Hematopoietic multipotent progenitor cell (in vitro differentiated cells): ENCODE measurements around the gene PDZK1IP1. TPM values are rescaled to one million over a fixed set of nuclear protein-coding genes. Genes with fewer than 3 reads are reported as not detected.
"Not testable (repeated sequence)": the region's sequence is repeated elsewhere in the genome, so short reads cannot be mapped to it uniquely, and the experiment has no call there.

Source experiments
- DNase-seq, 3 donors: peaks; one replicate each; pipeline ENCODE4 v3.0.0-alpha.2; 2011 to 2015; ENCODE audit warnings: low read depth in 2 of 3, low spot score in 2 of 3
- total RNA-seq: library from RNA; depleted of rRNA; stranded (reverse); fragments of >200 nt; gene quantifications from one replicate; pipeline ENCODE4 v1.2.3, GENCODE V29; 2012

The PDZK1IP1 gene
- total RNA-seq, 1 donor, result 1.9 TPM

- not testable (repeated sequence) for DNase-seq
Measured at GRCh38 chr1:47203504-47203903, 13.7 kb upstream of the PDZK1IP1 start.

GRCh38 chr1:47201179-47201578, 11.3 kb upstream of the PDZK1IP1 start:
- DNase-seq, result no peak

DNA sequence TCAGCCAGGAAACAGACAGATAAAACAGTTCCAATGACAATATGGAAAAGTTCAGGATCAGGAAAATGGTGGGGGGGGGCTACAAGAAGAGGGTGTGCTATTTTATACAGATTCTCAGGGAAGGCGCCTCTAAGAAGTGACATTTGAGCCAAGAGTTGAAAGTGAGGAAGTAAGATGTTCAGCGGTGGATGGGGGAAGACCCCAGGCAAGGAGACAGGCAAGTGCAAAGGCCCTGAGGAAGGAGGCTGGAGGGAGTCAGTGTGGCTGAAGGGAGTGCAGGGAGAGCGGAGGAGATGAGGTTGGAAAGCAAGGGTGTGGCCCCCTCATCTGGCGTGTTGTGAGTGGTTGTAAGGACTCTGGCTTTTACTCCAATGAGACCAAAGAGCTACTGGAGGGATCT, 8.4 kb upstream of the PDZK1IP1 start:
- DNase-seq, result no peak

DNA sequence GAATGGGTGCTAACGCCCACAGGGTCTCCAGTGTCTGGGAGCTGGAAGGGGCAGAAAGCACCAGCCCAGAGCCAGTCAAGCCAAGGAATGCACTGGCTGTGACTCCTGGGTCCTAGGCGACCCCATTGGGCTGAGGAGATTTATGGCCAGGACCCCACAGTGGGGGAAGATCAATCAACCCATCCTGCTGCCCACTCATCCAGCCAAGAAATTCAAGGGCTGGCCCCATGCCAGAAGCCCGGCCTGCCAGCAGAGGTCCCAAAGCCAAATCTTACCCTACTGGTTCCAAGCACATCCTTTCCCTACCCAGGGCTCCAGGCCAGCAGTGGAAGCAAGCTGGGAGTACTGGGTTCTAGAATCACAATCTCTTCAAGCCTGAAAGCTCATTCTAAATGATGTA, 6.8 kb upstream of the PDZK1IP1 start:
- no peak for DNase-seq

- DNase-seq, result not testable (repeated sequence)
Measured at GRCh38 chr1:47195981-47196380, 6.1 kb upstream of the PDZK1IP1 start.

- DNase-seq, result no peak
Measured at GRCh38 chr1:47194311-47194710, 4.5 kb upstream of the PDZK1IP1 start.

- DNase-seq, result not testable (repeated sequence)
Measured at GRCh38 chr1:47193496-47193895, 3.7 kb upstream of the PDZK1IP1 start.

DNA sequence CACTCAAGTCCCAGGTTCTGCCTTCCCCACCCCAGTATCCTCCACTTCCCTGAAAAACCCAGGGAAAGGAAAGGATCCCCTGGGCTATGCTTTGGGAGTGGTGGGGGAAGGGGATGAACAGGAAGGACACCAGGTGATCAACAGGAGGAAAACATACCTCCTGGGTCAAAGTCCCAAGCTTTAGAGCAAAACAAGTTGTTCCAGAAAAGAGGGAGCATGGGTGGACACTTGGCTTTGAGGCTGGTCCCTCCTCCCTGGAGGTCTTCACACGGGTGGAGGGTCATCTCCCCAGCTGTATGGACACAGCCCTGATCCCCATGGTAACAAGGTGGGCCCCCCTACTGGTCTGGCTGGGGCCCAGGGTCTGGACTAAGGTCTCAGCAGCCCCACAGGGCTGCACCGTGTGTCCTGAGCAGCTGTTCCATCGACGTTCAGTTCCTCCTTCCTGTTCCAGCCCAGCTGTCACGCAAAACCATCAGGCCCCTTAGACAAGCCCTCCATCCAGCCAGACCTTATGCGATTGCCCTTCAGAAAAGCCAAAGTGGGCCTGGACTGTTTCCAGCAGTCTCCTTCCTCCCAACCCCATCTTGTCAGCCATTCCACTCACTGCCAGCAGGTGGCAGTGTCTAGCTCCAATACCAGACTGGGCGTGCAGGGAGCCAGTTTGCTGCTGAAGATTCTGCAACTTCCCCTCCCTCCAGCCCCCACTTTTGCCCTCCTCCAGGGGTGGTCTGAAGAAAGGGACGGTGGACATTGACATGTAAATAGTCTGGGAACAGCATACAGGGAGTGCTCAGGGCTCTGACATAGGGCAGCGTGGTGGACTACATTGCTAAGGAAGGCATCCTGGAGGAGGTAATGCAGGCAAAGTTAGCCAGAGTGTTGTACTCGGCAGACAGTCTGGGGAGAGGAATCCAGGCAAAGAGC, 2.9 kb upstream of the PDZK1IP1 start:
- peak; percentile 38 to 89 (median 81) for DNase-seq

DNA sequence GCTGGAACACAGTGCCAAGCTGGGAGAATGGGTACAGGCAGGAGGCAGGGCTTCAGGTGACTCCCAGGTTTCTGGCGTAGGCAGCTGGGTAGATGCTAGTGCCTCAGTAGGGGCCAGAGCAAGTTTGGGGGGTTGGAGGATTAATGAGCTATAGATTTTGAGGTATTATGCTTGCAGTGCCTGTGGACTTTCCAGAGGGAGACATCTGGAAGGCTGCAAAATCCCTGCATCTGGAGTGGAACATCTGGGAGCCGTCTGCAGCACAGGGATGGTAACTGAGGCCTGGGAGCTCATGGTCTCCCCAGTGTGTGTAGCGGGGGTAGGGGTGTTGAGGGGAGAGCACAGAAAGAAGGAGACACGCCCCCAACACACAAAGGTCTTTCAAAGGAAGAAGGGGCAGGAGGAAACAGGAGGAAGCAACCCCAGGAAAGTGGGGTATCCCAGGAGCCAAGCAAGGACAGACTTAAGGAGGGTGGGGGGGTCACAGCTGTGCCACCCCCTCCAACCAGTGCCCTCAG, 2.2 kb upstream of the PDZK1IP1 start:
- DNase-seq, result no peak

- no peak for DNase-seq
Measured at GRCh38 chr1:47190857-47191256, 1.0 kb upstream of the PDZK1IP1 start.

GRCh38 chr1:47190509-47190855, 646 bp upstream of the PDZK1IP1 start:
- DNase-seq, result no peak

DNA sequence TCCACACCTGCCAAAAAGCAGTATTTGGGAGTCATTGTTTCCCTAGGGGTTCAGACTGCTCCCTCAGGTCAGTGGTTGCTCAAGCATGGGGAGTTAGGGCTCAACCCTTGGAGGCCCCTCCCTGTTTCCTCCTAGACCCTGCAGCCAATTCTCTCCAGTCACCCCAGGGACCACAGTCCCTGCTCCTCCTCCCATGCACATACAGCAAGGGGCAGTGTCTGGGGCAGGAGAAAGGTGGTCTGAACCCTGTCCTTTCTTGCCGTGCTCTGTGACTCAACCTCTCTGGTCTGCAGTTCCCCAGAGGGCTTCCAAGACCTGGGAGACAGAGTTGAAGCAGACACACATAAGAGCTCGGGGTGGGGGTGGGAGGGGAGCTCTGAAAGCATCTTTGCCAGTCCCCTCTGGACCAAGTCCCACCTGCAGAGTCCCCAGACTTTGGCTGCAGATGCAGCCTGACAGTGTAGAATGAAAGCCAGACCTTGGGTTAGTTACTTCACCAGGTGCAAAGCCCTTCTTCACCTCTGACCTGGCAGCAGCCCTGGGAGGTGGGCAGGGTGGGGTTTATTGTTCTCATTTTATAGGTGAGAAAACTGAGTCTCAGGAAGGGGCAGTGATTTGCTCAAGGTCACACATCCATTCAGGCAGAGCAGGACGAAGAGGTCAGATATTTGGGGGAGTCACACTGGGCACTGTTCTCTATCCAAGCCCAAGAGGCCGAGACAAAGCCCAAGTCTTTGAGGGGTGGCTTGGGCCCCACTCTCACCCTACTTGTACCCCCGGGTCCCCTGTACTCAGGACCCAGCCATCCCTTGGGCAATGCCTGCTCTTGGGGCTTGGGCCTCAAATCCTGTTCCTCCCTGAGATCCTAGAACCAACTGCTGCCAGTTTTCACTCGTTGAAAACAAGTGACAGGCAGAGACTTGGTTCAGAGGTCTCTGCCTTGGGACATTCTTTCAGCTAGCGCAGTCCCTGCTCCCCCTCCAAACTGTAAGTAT, 748 bp downstream of the PDZK1IP1 start:
- DNase-seq, result no peak

GRCh38 chr1:47187926-47188250, 1.9 kb downstream of the PDZK1IP1 start:
- no peak for DNase-seq

- no peak for DNase-seq
Measured at GRCh38 chr1:47187231-47187925, 2.5 kb downstream of the PDZK1IP1 start.

DNA sequence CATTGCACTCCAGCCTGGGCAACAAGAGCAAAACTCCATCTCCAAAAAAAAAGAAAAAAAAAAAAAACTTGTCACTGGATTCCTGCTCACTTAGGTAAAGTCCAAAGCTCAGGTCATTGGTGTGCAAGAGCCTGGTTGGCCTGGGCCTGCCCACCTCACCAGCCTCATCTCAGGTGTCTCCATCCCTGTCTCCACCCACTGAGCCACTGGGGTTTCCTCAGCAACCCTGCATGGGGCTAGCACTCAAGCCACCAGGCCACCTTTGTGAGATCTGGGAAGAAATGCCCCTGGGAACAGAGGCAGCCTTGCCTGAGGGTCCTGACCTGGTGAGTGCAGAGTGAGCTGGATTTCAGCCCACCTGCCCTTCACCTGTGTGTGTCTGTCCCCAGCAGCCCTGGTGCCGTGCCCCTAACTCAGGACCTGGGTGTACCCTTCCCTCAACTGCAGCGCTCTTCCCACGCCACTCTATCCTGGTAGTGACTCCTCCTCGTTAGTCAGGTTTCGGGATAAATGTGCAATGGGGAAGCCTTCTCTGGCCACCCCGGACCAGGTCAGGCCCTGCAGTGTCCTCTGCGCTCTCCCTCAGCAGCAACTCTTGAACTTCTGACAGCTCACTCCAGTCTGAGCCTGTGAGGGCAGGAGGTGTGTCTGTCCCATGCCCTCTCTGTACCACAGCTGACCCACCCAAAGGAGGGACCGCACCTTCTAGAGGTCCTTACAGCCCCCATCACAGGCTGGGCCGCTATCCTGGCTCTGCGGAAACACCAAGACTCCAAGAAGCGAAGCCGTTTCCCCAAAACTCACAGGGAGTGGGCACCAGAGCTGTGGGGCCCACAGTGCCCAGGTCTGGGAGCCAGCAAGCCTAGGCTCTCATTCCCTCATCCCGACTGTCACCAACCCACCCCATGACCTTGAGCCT, 3.3 kb downstream of the PDZK1IP1 start:
- no peak for DNase-seq

- DNase-seq, result no peak
Measured at GRCh38 chr1:47184822-47185677, 4.8 kb downstream of the PDZK1IP1 start.

GRCh38 chr1:47184090-47184821, 5.6 kb downstream of the PDZK1IP1 start:
- DNase-seq, result no peak
